GM18519 (cell line): Measurements from ENCODE around the gene ATP4B.

ENCODE experiments used
- ATAC-seq: cut with Tn5 transposase; IDR thresholded peaks from one replicate; pipeline ENCODE4 v1.9.1; 2021; ENCODE audit warnings: mild to moderate bottlenecking, moderate library complexity; ENCODE audit not compliant: unreplicated experiment, low FRiP score

The ATP4B gene

DNA sequence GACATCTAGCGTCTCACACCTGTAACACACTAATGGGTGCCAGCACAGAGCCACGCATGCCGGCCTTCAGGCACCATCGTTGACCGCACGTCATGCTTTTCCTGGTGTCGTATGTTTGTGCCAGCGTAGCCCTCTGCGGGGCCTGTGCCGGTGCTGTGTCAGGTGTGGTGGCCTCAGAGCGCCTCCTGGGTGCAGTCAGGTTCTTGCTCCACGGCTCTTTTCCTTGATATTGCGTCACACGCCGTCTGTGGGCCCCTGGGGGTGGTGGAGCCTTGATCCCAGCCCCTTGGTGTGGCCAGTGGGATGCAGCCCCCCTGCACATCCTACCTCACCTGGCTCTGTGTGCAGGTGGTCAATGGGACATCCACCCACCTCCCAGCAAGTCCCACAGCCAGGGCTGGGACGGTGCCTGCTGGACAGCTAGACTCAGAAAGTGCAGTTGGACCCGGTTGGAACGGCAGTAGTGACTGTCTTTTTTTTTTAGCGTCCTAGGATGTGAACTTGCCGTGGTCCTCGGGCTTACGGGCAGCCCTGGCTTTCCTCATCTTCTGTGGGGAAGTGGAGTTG lies 48.9 kb downstream of the ATP4B start:
- ATAC-seq, result no peak

DNA sequence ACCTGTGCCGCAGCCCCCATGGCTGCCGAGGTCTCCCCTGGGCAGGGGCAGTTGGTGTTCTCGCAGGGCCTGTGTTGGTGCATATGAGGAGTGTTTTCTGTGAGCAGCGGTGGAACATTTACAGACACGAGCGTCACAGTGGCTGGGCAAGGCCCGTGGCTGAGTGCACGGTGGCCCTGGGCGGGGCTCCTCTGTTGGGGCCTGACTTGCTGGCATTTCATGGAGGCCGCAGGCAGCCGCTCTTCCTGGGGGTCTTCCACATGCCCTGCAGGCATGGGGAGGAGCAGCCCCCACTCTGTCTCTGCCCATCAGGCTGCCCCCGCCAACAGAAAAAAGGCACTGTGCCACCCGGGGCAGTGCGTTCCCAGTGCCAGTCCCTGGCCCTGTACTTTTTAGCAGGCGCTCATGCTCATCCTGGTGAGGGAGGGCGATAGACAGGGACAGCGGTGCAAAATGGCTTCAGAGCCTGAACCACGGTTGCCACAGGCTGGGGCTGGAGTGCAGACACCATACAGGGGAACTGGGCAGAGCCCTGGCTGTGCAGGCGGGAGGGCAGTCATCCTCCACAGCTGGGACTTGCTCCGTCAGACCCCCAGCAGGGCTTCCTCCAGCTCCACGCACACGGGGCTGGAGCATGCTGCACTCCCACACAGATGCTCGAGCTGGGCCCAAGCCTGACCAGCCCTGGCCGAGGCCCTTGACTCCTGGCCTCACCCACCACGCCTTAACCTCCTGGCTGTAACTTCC lies 49.9 kb downstream of the ATP4B start:
- no peak for ATAC-seq

DNA sequence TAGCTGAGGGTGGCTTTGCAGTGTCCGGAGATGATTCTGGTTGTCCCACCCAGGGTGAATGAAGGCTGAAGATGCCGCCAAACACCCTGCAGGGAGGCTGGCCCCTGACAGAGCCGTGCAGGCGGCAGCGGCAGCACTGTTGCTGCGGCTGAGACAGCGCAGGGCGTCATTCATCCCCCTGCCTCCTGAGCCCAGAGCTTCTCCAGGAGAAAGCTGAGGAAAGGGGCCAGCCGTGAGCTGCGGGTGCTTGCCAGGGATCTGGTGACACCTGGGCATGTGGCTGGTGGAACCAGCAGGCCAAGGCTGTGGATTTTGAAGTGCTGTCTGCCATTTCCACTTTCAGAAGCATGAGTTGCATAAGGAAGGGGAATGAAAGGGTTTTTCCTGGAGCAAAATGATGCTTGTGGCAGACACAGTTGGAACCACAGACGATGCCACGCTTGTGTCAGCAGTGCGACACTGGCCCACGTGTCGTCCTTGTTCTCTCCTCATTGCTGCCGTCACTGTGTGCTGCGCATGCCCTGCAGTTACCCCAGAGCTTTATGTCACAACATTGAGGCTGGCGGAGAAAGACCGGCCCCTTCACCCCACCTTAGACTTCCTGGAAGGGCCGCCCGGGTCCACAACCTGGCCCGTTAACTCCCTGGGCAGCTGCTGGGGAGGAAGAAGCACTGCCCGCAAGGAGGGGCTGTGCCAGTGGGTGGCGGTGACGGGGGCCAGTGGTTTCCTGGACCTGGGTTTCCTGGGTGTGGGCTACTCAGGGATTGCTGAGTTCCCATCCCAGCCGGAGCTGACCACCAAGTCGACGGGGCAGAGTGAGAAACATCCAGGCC lies 50.7 kb downstream of the ATP4B start:
- ATAC-seq, result no peak

DNA sequence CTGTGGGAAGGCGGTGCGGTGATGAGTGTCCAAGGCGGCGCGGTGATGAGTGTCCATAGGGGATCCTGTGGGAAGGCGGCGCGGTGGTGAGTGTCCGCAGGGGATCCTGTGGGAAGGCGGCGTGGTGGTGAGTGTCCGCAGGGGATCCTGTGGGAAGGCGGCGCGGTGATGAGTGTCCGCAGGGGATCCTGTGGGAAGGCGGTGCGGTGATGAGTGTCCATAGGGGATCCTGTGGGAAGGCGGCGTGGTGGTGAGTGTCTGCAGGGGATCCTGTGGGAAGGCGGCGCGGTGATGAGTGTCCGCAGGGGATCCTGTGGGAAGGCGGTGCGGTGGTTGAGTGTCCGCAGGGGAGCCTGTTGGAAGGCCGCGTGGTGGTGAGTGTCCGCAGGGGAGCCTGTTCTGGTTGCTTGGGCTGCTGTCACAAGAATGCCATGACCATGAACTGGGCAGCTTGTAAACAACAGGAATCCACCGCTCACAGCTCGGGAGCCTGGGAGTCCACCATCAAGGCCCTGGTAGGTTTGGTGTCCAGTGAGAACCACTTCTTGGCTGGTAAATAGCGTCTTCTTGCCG lies 52.0 kb downstream of the ATP4B start:
- no peak for ATAC-seq

DNA sequence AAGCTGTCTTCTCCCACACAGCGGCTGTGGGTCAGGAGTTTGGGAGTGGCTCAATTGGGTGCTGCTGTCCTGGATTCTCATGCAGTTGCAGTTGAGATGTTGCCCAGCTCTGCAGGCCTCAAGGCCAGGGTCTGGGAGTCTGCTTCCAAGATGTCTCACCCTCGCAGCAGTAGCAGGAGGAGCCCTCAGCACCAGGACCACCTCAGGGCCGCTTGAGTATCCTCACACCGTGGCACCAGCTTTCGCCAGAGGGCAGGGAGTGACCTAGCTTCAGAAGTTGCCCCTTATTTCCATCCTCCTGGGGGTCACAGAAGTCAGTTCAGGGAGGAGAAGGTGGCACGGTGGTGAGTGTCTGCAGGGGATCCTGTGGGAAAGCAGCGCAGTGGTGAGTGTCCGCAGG lies 52.5 kb downstream of the ATP4B start:
- no peak for ATAC-seq

DNA sequence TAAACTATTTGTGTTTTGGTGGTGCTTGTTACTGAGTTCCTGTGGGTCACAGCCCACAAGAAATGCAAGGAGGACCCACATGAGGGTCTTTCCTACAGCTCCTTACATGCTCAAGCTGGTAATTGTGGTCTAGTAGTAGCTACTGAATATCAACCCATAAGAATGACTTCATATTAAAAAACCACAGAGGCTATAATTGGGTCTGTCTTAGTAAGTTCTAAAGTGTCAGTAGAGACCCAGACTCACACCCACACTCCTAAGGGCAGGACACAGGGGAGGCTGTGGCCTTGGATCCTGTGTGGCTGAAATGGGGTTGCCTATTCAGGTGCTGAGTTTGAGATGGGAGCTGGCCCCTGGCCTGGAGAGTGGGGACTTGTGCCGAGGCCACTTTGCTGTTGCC lies 53.8 kb downstream of the ATP4B start:
- peak; percentile 53 for ATAC-seq

DNA sequence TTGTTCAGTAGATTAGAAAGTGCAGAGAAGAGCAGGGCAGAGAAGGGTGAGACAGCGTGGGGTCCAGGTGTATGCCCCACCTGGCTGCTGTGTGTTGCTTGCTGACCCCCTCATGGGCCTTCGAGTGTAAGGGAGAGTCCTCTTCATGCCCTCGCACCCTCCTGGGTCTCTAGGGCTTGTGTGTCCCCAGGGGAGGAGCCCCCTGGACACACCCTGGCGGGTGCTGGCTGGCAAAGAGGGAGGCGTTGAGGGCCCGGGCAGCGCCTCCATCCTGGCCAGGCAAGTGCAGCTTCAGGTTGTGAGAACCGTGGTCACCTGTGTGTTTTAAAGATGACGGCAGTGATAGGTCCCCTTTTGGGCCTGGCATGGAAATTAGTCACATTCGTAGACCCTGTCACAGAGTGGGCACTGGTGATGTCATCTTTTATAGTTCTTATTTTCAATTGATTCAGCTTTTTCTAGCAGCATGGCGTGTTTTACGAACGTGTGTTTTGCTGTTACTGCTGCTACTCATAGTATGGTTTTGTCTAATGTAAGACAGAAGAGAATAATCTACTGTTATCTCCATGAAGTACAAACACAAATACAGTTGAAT lies 54.8 kb downstream of the ATP4B start:
- no peak for ATAC-seq

DNA sequence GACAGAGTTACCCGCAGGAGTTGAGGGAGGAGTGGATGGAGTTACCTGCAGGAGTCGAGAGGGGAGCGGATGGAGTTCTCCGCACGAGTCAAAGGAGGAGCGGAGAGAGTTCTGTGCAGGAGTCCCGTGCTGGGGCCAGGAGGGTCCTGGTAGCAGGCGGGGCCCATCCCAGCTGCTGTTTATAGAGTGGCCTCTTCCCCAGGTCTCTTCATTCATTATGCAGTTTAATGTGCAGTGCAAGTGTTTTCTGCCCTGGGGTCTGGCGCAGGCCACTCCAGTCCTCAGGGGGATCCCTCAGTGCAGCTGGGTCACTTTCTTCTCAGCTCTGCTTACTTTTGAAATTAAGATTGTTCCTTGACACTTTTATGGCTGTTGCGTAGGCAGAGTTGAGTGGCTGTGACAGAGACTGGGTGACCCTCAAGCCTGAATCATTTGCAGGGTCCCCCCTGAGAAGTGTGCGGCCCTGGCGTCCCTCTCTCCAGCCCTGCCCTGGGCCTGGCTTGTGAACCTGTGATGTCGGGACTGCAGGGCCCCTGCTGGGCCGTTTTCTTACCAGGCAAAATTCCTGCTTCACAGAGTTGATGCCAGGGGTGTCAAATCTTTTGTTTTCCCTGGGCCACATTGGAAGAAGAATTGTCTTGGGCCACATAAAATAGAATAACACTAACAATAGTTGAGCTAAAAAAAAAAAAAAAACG lies 55.6 kb downstream of the ATP4B start:
- ATAC-seq, result no peak

DNA sequence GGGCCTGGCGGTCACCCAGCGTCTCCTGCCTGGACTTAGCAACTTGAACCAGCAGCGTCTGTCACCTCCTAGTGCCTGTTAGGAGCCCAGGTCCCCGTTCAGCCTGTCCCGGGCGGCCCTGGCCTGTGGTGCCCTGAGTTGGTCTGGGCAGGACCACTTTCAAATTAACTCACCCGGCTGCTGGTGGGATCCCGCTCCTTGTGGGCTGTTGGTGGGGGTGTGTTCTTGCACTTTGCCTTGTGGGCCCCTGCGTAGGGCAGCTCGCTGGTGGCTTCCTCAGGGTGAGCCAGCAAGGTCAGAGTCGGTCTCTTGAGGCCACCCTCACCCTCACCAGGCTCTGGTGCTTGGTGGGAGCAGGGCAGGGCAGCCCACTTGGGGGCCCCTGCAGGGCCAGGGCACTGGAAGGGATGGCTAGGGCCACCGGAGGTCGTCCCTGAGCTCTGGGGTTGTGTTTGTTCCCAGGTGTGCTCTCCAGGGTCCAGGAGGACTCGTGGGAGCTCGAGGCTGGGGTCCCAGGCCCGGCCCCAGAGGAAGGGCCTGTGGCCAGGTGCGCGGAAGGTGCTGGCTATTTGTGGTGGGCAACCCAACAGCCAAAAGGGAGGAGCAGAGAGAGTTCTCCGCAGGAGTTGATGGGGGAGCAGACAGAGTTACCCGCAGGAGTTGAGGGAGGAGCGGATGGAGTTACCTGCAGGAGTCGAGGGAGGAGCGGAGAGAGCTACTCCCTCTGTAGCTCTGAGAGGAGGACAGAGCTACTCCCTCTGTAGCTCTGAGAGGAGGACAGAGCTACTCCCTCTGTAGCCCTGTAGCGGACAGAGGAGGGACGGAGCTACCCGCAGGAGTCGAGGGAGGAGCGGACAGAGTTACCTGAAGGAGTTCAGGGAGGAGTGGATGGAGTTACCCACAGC lies 56.6 kb downstream of the ATP4B start:
- no peak for ATAC-seq

DNA sequence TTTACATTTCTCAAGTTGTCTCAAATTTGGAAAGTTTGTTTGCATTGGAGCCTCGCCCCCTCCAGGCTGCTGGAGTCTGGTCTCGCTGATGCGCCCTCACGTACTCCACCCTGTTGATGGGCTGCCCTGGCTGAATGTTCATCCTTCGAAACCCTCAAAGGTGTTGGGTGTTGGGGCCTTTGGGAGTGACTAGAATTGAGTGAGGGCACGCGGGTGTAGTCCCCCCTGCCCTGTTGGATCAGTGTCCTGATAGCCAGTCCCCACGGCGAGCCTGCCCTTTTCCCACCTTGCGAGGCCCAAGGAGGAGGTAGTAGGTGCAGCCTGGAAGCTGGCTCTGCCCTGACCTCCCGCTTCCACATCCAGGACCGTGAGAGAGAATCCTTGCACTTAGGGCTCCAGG lies 58.6 kb downstream of the ATP4B start:
- no peak for ATAC-seq
